H1 (cell line): Measurements from ENCODE around the gene TMEM54. TPM values are rescaled to one million over a fixed set of nuclear protein-coding genes. Genes with fewer than 3 reads are reported as not detected.

Experiments
- ASH2L ChIP-seq: fragments of 200-600, 300-600 bp; sonication (generic); IDR thresholded peaks from one replicate; pipeline ENCODE4 v1.7.1; 2017; ENCODE audit warnings: low read length
- CHD7 ChIP-seq: fragments of 300-600 bp; sonication (generic); IDR thresholded peaks from 2 replicates; pipeline ENCODE4 v1.7.1; 2012; ENCODE audit warnings: low read length, moderate library complexity, mild to moderate bottlenecking, inconsistent platforms; ENCODE audit not compliant: insufficient replicate concordance
- E2F6 ChIP-seq: IDR thresholded peaks from 2 replicates; pipeline ENCODE4 v1.6.1; 2012; ENCODE audit warnings: inconsistent platforms
- HDAC6 ChIP-seq: IDR thresholded peaks from one replicate; pipeline ENCODE4 v1.7.1; 2012; ENCODE audit warnings: low read depth, mild to moderate bottlenecking, inconsistent platforms, low read length, moderate library complexity
- POLR2A ChIP-seq, 2 experiments: IDR thresholded peaks; 1 replicate in 1 of 2; 2 replicates in 1 of 2; pipeline ENCODE4 v1.6.1; 2011; ENCODE audit warnings: low read depth in 2 of 2, low read length in 2 of 2, mild to moderate bottlenecking in 2 of 2; ENCODE audit errors: control extremely low read depth in 1 of 2
- RAD21 ChIP-seq, 2 experiments: IDR thresholded peaks in 1 of 2; conservative IDR thresholded peaks in 1 of 2; 2 replicates each; pipeline ENCODE4 v1.6.1; 2011; ENCODE audit warnings: low read depth in 2 of 2, low read length in 2 of 2, improper control_type of control experiment in 1 of 2, inconsistent platforms in 1 of 2, mild to moderate bottlenecking in 1 of 2, moderate library complexity in 1 of 2
- TEAD4 ChIP-seq: IDR thresholded peaks from 2 replicates; pipeline ENCODE4 v1.6.1; 2012; ENCODE audit warnings: low read depth, low read length, inconsistent platforms, mixed read lengths
- ZNF274 ChIP-seq: IDR thresholded peaks from 2 replicates; pipeline ENCODE4 v1.7.0; 2012; ENCODE audit warnings: low read length, borderline replicate concordance; ENCODE audit errors: extremely low read depth
- polyA plus RNA-seq, 7 experiments: library from polyadenylated mRNA; depleted of rRNA in 3 of 7; stranded (reverse) in 5 of 7; unstranded in 2 of 7; fragments of >200 nt in 5 of 7; fragments of 200-250 nt in 2 of 7; gene quantifications; 1 replicate in 5 of 7; 2 replicates in 1 of 7; 4 replicates in 1 of 7; pipeline versions ENCODE4 v1.2.1 to v1.2.3, GENCODE V29; 2011 to 2013; ENCODE audit warnings: missing spikeins in 2 of 7, mixed read lengths in 2 of 7
- total RNA-seq: library from RNA; stranded (reverse); fragmentation: NEBNext Ultra II Directional; extraction: Animal tissue kit (Norgen Biotek cat#: 25700); gene quantifications from 2 replicates; pipeline ENCODE4 v1.2.1, GENCODE V29; 2021

Gene TMEM54
- total and polyA plus RNA-seq, 2 of the 8 experiments (the other 6 are each of a cell fraction or from before 2014, with no cell fraction given), result 9.5 to 58.7 TPM

- no peak for TF ChIP-seq CHD7
- TF ChIP-seq E2F6, result no peak
- no peak for TF ChIP-seq RAD21 (IDR thresholded peaks at IDR 0.05 in 1 of 2, conservative IDR thresholded peaks at IDR 0.05 in 1 of 2; ENCODE audit: low read depth in 2 of 2, low read length in 2 of 2)
- TF ChIP-seq POLR2A (IDR thresholded peaks at IDR 0.05; ENCODE audit: control extremely low read depth in 1 of 2, low read depth in 2 of 2, low read length in 2 of 2), result no peak
- TF ChIP-seq ASH2L, result no peak
- no peak for TF ChIP-seq HDAC6
- TF ChIP-seq ZNF274, result no peak
- no peak for TF ChIP-seq TEAD4
These were observed 41.3 kb downstream of the TMEM54 start (continued) for GRCh38 chr1:32859915-32860314.
